LNCAP (cell line): ENCODE data around the gene TMPO.

Source experiments
- TF ChIP-seq, protein P1 (sequence below): fragments of 450-650 bp; IDR thresholded peaks from 2 replicates; pipeline ENCODE4 v1.5.1; 2017; ENCODE audit warnings: mild to moderate bottlenecking

Gene TMPO

DNA sequence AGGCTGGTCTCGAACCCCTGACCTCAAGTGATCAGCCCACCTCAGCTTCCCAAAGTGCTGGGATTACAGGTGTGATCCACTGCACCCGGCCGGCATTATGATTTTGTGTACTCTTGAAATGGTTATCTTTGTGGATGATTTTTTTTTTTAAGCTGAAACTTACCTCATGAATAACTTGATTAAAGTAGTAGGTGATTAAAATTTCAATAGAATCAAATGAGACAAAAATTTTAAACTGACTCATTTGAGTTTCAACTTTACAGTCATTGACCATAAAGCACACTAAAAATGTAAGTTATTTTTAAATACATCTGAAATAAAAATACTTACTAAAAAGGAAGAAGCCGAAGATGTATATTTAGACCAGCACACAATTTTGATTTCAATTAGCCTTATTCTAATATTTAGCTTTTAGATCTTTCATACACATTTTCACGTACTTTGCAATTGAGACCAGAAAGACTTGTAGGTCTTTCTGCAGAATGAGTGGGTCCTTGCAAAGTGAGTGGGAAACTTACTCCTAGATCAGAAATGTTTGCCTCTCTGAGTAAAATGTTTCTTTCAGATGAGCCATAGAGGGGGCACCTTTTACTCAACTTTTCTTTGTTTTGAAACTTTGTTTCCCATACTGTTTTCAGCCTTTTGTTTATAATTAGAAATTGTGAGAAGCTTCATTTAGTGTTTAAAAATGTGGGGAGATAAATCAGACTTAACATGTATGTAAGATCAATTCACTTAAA, 34.2 kb downstream of the TMPO start:
- TF ChIP-seq, protein P1, sequence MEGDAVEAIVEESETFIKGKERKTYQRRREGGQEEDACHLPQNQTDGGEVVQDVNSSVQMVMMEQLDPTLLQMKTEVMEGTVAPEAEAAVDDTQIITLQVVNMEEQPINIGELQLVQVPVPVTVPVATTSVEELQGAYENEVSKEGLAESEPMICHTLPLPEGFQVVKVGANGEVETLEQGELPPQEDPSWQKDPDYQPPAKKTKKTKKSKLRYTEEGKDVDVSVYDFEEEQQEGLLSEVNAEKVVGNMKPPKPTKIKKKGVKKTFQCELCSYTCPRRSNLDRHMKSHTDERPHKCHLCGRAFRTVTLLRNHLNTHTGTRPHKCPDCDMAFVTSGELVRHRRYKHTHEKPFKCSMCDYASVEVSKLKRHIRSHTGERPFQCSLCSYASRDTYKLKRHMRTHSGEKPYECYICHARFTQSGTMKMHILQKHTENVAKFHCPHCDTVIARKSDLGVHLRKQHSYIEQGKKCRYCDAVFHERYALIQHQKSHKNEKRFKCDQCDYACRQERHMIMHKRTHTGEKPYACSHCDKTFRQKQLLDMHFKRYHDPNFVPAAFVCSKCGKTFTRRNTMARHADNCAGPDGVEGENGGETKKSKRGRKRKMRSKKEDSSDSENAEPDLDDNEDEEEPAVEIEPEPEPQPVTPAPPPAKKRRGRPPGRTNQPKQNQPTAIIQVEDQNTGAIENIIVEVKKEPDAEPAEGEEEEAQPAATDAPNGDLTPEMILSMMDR, result no peak

DNA sequence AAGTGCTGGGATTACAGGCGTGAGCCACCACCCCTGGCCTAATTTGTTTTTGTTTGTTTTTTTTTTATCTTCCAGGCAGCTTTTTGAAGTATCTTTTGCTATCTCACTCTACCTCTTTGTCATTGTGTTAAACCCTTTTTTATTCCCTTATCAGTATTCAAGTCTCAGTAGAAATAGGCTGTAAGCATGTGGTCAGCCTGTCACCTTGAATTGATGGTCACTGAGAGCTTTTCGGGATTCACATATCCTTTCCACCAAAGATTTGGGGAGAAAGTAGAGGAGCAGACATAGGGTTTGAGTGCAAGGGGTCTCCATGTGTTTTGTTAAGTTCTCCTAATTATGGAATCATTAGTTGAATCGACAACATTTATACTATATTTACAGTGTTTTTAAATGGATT, 36.4 kb downstream of the TMPO start:
- TF ChIP-seq, protein P1, result no peak

DNA sequence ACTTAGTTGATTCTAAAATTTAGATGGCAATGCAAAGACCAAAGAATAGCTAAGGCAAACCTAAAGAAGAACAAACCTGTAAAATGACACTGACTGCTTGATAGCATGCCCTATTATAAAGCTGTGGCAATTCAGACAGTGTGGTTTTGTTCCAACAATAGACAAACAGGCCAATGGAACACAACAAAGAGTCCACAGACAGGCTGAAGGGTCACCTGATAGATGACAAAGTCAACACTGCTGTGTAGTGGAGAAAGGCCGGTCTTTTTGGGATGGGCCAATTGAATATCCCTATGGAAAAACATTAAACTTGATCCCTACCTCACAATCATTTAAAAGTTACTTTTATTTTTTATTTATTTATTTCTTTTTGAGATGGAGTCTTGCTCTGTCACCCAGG, 44.3 kb downstream of the TMPO start:
- TF ChIP-seq, protein P1, result no peak

DNA sequence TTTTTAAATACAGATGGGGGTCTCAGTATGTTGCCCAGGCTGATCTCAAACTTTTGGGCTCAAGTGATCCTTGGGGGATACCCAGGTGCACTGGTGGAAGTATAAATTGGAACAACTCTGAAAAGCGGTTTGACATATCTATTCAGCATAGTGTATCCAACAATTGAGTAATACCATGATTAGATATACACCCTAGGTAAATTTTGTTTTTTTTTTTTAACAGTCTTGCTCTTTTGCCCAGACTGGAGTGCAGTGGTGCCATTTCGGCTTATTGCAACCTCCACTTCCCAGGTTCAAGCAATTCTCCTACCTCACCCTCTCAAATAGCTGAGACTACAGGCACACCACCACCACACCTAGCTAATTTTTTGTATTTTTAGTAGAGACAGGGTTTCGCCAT, 46.5 kb downstream of the TMPO start:
- TF ChIP-seq, protein P1, result no peak

DNA sequence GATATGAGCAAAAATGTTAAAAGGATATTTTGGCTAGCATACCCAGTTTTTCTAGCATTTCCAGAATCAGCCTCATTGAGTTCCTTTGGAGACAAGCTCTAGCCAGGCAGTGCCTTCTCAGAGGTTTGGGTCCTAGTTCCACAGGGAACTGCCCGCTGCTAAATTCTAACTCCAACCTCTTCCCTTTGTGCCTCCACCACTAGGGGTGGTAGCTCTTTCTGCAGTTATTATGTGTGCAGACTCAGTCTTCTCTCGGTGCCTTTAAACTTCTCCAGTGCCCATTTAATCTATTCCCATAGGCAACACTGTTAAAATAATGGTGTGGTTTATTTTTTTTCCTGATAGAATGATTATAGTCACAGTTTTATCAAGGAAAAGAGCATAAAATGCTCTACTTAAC, 56.6 kb downstream of the TMPO start:
- TF ChIP-seq, protein P1, result peak; percentile 29; the same call in 1 of the 2 replicates

DNA sequence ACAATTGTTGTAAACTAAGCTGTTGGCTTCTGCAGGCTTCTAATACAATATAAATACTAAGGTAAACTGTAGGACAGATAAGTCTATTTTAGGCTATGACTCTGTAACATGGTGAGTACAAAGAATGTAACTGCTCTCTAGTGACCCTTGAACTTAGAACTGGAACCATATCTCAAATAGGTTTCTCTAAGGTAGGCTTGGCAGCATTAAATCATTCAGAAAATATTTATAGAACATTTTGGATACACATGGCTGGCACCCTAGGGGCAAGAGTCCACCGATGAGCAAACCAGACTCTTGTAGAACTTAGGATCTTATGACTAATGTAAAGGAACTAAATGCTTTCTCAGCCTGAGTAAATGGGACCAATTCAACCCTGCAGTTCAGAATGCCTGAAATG, 58.7 kb downstream of the TMPO start:
- TF ChIP-seq, protein P1, result no peak

DNA sequence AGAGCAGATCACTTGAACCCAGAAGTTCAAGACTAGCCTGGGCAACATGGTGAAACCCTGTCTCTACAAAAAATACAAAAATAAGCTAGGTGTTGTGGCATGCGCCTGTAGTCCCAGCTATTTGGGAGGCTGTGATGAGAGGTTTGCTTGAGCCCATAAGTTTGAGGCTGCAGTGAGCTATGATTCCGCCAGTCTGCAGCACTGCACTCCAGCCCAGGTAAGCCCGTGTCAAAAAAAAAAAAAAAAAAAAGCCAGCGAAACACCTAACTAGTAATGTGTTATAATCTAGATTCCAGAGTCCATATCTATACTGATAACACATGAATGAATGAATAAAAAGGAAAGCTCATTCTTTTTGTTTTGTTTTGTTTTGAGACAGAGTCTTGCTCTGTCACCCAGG, 59.6 kb downstream of the TMPO start:
- TF ChIP-seq, protein P1, result no peak

DNA sequence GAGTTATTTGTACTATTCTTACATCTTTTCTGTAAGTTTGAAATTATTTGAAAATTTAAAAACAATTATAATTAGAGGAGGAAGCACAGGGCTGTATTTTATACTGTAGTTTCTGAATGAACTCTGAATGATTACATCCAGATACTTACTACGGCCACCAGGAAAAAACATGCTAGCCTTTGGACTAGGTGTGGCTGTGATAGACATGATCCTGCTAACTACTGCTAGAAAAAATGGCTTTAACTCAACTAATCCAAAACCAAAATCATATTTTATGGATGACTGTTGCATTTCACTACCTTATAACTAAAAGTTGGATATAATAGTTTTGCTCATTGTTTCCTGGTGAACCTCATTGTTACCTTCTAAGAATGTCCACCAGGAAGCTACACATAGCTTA, 63.0 kb downstream of the TMPO start:
- TF ChIP-seq, protein P1, result no peak
